Sigmoid colon (tissue), 7 donors: ENCODE measurements around the gene C14orf180. TPM values are rescaled to one million over a fixed set of nuclear protein-coding genes. Genes with fewer than 3 reads are reported as not detected.

Experiments used
- DNase-seq: peaks from one replicate; pipeline ENCODE4 v3.0.0-alpha.2; 2019
- H3K27ac ChIP-seq, 4 donors: fragments of 200-600 bp; sonication (generic); one replicate each; pipeline ENCODE4 v1.5.1; 2016 to 2019; ENCODE audit warnings: mild to moderate bottlenecking in 1 of 4
- H3K27me3 ChIP-seq, 3 donors: fragments of 200-600 bp; sonication (generic); one replicate each; pipeline ENCODE4 v1.5.1; 2019; ENCODE audit warnings: mild to moderate bottlenecking in 1 of 3
- H3K36me3 ChIP-seq, 4 donors: fragments of 200-600 bp; sonication (generic); one replicate each; pipeline ENCODE4 v1.5.1; 2016 to 2019
- H3K4me1 ChIP-seq, 4 donors: fragments of 200-600 bp; sonication (generic); one replicate each; pipeline ENCODE4 v1.5.1; 2017 to 2019
- H3K4me3 ChIP-seq, 4 donors: fragments of 200-600 bp; sonication (generic); one replicate each; pipeline ENCODE4 v1.5.1; 2017 to 2019; ENCODE audit warnings: mild to moderate bottlenecking in 2 of 4, moderate library complexity in 1 of 4
- H3K9me3 ChIP-seq, 4 donors: fragments of 200-600 bp in 3 of 4; sonication (generic) in 3 of 4; one replicate each; pipeline versions ENCODE4 v1.5.1 to v1.6.1; 2013 to 2019
- EP300 ChIP-seq, 4 donors: sonication (generic); formaldehyde crosslinking; IDR thresholded peaks; one replicate each; pipeline ENCODE4 v1.6.1; 2017; ENCODE audit warnings: antibody characterized with exemption in 4 of 4
- POLR2A ChIP-seq, 2 donors: fragments of 450-650 bp; IDR thresholded peaks; one replicate each; pipeline ENCODE4 v1.6.1; 2016; ENCODE audit warnings: antibody characterized with exemption in 2 of 2, mild to moderate bottlenecking in 2 of 2, moderate library complexity in 2 of 2
- POLR2AphosphoS5 ChIP-seq, 4 donors: sonication (generic); formaldehyde crosslinking; IDR thresholded peaks; one replicate each; pipeline ENCODE4 v1.6.1; 2017; ENCODE audit warnings: antibody characterized with exemption in 4 of 4
- WGBS, 2 donors: extraction: QIAGEN DNeasy Blood & Tissue Kit; methylation state at CpG; one replicate each; pipeline ENCODE4 v1.1.7; 2013; 5-methylcytosine and 5-hydroxymethylcytosine counted together
- intact Hi-C: fragments of 100-400 bp; cut with DNase I; formaldehyde crosslinking; loops from one replicate; pipeline ENCODE4 v1.15.1; 2023
- polyA plus RNA-seq, 3 donors: library from polyadenylated mRNA; stranded (reverse); fragments of 200-250 nt; gene quantifications; one replicate each; pipeline ENCODE4 v1.2.3, GENCODE V29; 2013
- total RNA-seq, 4 donors: library from RNA; depleted of rRNA; stranded (reverse); fragments of >200 nt; gene quantifications; one replicate each; pipeline ENCODE4 v1.1.0, GENCODE V29; 2016
- TF ChIP-seq, protein P1 (sequence below), 4 experiments: fragments of 450-650 bp in 3 of 4; fragments of 200-600 bp in 1 of 4; IDR thresholded peaks; one replicate each; pipeline ENCODE4 v1.5.1; 2016 to 2019; ENCODE audit warnings: antibody characterized with exemption in 4 of 4, mild to moderate bottlenecking in 3 of 4, moderate library complexity in 2 of 4
- donor health status: healthy with polysubstance abuse.
- donor health status: Bipolar disorder and iron deficiency.
- donor health status: healthy.

Gene C14orf180
- total and polyA plus RNA-seq, 7 donors: 0.16 to 5.0 (median 0.58) TPM; not detected in 1

DNA sequence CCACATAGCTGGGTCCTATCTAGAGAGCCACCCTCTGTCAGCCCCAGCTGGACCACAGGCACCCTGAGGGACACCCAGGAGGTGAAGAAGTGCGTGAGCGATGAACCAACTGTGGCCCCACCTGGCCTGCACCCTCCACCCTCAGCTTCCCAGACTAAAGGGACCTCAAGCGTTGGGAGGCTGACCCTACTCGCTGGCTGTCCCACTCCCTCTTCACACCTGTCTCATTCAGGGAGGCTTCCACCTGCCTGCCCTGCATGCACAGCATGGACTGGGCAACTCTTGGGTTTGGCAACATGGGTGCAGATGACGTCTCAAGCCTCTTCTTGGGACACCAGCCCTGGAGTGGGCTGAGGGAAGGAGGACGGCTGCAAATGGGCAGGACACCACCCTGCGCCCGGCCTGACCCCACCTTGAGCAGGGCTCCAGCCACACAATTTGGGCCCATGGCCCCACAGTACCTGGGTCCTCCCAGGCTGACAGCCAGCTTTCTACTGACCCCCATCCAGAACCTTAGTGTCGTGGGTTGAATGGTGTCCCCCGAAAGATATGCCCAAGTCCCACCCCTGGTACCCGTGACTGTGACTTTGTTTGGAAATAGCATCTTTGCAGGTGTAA, 22.9 kb downstream of the C14orf180 start:
- peak; percentile 46 for DNase-seq

DNA sequence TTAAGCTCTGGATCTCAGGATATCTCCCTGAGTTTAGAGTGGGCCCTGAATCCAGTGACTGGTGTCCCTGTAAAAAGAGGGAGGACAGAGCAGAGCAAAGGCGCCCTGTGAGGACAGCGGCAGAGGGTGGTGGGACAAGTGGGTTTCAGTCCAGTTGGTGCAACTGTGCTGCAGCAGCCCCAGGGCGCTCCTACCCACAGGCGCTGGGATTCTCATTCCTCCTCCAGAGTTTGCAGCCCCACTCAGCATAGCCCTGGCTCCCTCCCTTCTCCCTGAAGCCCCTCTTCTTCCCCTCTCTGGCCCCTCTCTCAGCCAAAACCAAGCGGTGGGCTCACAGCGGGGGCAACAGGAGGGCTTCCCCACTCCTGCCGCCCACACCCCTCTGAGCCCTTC, 23.4 kb downstream of the C14orf180 start:
- H3K36me3 ChIP-seq: no peaks in the 10 kb centered on the region
- 83 to 92% methylated on average over 7 of the region's 7 CpGs for WGBS, 2 donors
- intact Hi-C loops: no loop called here
- H3K4me3 ChIP-seq: no peak overlapping the region
- no peak for TF ChIP-seq POLR2AphosphoS5 (IDR thresholded peaks at IDR 0.05)
- TF ChIP-seq, protein P1, sequence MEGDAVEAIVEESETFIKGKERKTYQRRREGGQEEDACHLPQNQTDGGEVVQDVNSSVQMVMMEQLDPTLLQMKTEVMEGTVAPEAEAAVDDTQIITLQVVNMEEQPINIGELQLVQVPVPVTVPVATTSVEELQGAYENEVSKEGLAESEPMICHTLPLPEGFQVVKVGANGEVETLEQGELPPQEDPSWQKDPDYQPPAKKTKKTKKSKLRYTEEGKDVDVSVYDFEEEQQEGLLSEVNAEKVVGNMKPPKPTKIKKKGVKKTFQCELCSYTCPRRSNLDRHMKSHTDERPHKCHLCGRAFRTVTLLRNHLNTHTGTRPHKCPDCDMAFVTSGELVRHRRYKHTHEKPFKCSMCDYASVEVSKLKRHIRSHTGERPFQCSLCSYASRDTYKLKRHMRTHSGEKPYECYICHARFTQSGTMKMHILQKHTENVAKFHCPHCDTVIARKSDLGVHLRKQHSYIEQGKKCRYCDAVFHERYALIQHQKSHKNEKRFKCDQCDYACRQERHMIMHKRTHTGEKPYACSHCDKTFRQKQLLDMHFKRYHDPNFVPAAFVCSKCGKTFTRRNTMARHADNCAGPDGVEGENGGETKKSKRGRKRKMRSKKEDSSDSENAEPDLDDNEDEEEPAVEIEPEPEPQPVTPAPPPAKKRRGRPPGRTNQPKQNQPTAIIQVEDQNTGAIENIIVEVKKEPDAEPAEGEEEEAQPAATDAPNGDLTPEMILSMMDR (IDR thresholded peaks at IDR 0.05): no peak
- TF ChIP-seq EP300 (IDR thresholded peaks at IDR 0.05): no peak
- no peak for TF ChIP-seq POLR2A (IDR thresholded peaks at IDR 0.05)
- no peak overlapping the region for H3K27ac ChIP-seq
- H3K4me1 ChIP-seq: peaks cover 0 to 7% (median 7%) of the 10 kb centered on the region in 4 donors
- H3K9me3 ChIP-seq: no peaks in the 10 kb centered on the region
- H3K27me3 ChIP-seq: peaks cover 4 to 79% (median 43%) of the 10 kb centered on the region in 3 donors
- DNase-seq: no peak

More for the DNA sequence above, 22.9 kb downstream of the C14orf180 start:
- Histone ChIP-seq H3K36me3 (no peaks in the 10 kb centered on the region), H3K4me1 (peaks cover 0 to 7% (median 7%) of the 10 kb centered on the region in 4 donors), H3K4me3 (no peak overlapping the region), H3K27ac (no peak overlapping the region), H3K27me3 (peaks cover 4 to 79% (median 43%) of the 10 kb centered on the region in 3 donors), H3K9me3 (no peaks in the 10 kb centered on the region)
- intact Hi-C loops: no loop called here
- TF ChIP-seq POLR2AphosphoS5 (IDR thresholded peaks at IDR 0.05) (no peak), EP300 (IDR thresholded peaks at IDR 0.05) (no peak), POLR2A (IDR thresholded peaks at IDR 0.05) (no peak)
- TF ChIP-seq, protein P1 (IDR thresholded peaks at IDR 0.05): no peak
- 86 to 92% methylated on average over 11 of the region's 11 CpGs for WGBS, 2 donors

DNA sequence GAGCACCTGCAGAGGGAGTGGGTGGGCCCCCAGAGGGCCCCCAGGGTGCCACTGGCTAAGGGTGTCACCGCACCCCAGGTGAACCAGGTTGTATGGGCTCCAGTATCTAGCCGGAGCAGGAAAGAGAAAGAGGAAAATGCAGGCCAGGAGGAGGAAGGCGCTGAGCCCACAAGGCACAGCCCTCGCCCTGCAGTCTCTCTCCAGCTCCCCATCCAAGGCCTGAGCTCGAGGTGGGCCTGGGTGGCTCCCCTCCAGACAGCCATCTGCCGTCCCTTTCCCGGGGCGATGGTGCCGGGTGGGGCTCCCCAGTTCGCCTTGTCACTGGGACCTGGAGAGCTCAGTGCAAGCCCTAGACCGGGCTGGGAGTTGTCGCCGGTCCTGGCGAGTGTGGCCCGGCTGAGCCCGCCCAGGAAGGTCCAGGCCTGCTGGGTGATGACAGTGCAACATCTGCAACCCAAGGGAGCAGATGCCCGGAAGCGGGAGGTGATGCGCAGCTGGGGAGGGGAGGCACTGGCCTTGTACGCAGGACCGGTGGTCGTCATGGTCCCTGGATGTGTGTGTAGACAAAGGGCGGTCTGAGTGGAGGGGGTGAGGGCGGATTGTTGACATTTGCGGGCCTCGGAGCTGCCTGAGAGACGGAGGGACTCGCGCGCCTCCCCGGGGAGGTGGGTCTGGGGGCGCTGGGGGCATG, 24.3 kb downstream of the C14orf180 start:
- H3K27me3 ChIP-seq: peaks cover 4 to 77% (median 43%) of the 10 kb centered on the region in 3 donors
- no peaks in the 10 kb centered on the region for H3K36me3 ChIP-seq
- no peaks in the 10 kb centered on the region for H3K9me3 ChIP-seq
- intact Hi-C loops: no loop called here
- no peak overlapping the region for H3K27ac ChIP-seq
- WGBS, 2 donors: 25 to 26% methylated on average over 32 of the region's 32 CpGs
- H3K4me1 ChIP-seq: peaks cover 0 to 7% (median 7%) of the 10 kb centered on the region in 4 donors
- H3K4me3 ChIP-seq: peak overlapping the region in 2 of 4 donors; percentile 40
- TF ChIP-seq POLR2AphosphoS5 (IDR thresholded peaks at IDR 0.05) (no peak), POLR2A (IDR thresholded peaks at IDR 0.05) (no peak), EP300 (IDR thresholded peaks at IDR 0.05) (no peak)
- TF ChIP-seq, protein P1 (IDR thresholded peaks at IDR 0.05): no peak
- peak; percentile 45 for DNase-seq

DNA sequence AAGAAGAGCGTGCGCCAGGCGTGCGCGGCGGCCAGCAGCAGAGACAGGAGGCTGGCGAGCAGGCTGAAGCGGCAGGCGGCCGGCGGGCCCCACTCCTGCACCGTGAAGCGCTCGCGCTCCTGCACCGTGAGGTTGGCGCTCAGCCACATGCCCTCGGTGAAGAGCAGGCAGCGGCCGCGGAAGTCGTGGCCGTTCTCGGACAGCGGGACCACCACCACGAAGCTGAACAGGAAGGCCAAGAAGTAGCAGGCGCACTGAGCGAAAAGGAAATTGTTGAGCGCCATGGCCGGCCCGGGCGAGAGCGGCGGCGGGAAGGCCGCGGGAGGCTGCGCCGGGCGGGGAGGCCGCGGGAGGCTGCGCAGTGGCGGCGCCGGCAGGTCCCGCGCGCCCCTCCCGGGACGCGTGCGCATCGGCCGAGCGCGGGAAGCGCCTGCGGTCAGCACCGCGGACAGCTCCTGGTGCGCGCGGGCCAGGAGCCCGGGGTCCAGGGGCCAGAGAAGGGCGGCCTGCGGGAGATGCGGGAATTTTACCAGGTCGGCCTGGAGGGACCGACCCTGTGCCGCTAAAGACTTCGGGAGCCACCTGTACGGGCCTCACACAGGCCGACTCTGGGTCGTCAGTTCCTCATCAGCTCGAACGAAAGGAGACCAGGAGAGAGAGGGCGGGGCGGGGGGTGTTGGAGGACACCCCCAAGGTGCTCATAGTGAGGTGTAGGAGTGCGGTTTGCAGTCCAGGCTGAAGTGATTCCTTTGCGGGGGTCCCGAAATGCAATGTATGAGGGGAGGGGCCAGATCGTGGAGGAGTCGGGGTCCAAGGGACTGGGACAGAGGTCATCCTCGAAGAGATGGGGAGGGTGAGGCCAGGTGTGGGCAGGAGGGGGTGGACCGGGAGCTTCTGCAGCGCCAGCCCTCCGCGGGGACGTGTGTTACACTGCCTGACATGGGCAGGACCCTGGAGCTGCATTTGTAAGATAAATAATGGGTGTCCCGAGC, 25.2 kb downstream of the C14orf180 start, which contains the start of gene TMEM179:
TSS of gene TMEM179 (minus strand) at position 315 of the 992 bp plus-strand sequence. CDS start at position 284, 31 bp downstream.
- no peaks in the 10 kb centered on the region for H3K36me3 ChIP-seq
- peak within 1 kb of the TSS in 3 of 4 donors; percentile 12 to 40 (median 40) for H3K4me3 ChIP-seq
- H3K27ac ChIP-seq: no peak within 1 kb of the TSS
- intact Hi-C loops: no loop called here
- no peak for TF ChIP-seq EP300 (IDR thresholded peaks at IDR 0.05)
- H3K9me3 ChIP-seq: no peaks in the 10 kb centered on the region
- WGBS, 2 donors: 7 to 9% methylated on average over 91 of the region's 91 CpGs
- H3K27me3 ChIP-seq: peaks cover 4 to 68% (median 43%) of the 10 kb centered on the region in 3 donors
- peak; percentile 35 for DNase-seq
- peaks cover 0 to 7% (median 7%) of the 10 kb centered on the region in 4 donors for H3K4me1 ChIP-seq
